A549 treated with AZD2906 at 1 μM for 4 hours (cell line): ENCODE measurements around the gene G3BP1. TPM values are rescaled to one million over a fixed set of nuclear protein-coding genes. Genes with fewer than 3 reads are reported as not detected.

Source experiments
- total RNA-seq: library from RNA; stranded (reverse); fragments of 200-300 nt; extraction: Qiagen RNA extraction; gene quantifications from 5 replicates; pipeline ENCODE4 v1.2.3, GENCODE V29; 2022

G3BP1 gene
- 119 to 156 TPM (median 122 TPM) in 5 replicates for total RNA-seq

DNA sequence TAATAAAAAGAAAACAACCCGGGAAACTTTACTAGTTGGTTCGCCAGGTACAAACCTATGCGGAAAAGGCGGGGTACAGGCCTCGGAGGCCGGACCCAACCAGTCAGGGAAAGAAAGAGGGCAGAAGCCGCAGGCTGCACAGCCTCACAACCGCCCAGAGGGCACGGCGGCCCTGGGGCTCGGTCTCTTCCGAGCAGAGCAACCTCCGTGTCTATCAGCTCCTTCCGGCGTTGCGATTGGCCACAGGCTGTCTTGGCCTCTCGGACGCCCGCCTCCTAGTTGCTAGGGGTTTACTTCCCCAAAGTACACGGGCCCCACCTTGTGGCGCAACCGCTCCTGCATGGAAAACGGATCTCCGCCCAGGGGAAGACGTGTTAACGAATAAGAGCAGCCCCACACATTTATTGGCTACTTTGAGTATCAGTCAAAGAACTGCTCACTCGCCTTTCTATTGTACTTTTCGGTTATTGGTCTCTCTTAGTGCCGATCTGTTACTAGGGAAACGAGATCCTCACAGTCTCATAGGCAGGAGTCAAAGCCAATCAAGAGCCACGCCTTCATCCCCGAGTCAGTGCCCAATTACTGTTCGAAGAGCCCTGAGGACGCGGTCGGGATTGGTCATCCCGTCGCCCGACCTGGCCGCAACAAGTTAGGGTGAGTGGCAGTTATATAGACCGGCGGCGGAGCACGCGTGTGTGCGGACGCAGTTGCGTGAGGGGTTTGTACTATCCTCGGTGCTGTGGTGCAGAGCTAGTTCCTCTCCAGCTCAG is at the start of gene G3BP1:
G3BP1 (plus strand) TSS at position 696 of the 770 bp plus-strand sequence. CDS start 14,667 bp downstream, outside the sequence.

DNA sequence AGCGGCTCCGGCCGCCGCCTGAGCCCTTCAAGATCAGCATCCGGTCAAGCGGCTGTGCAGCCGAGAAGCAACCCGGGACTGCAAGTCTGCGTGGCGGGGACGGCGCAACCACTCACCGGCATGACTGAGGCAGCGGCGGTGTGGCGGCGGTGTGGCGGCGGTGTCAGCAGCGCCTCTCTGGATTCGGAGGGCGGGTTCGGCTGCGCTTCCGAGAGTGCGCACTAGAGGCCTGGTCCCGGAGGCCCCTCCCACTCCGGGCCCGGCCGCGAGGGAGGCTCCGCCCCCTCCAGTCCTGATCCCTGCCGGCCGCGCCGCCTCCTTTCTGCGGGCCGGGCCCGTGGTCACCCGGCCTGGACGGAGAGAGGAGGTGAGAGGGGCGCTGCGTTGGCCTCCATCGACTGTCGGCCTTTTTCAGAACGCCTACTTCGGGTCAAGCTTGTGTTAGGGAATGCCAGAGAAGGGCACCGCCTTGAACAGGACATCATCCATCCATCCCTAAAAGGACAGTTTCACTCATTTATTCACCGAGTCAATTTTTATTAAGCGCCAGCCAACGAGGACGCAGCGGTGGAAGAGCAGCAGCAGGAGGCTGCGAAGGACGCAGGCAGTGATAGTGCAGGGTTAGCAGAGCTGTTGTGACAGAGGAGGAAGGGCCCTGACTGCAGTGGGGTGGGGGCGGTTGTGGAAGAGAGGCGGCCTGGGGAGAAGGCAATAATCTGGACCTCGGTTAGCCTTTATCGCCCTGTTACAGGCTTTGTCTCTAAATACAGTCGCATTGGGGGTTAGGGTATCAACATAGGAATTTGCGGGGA is 13.1 kb upstream of the G3BP1 start, which contains the start of gene ATOX1:
ATOX1 (minus strand) TSS at position 202 of the 812 bp plus-strand sequence; CDS start at position 122, 80 bp downstream.

Other genes with a start within 250 kb of the G3BP1 start
- gene FAT2, start 180.6 kb upstream of the G3BP1 start, total RNA-seq: under 0.01 to 0.01 TPM in 2 of 5 replicates, not detected in the others
- gene SPARC, start 85.0 kb upstream of the G3BP1 start, total RNA-seq: 14.7 to 22.4 TPM (median 17.8 TPM) in 5 replicates
- gene ATOX1, start 13.3 kb upstream of the G3BP1 start, total RNA-seq: 194 to 216 TPM (median 199 TPM) in 5 replicates
- gene GLRA1, start 152.9 kb downstream of the G3BP1 start, total RNA-seq: not detected in 5 replicates